ENCODE data around the gene C15orf40. TPM values are rescaled to one million over a fixed set of nuclear protein-coding genes. Genes with fewer than 3 reads are reported as not detected.

Gene C15orf40
- total and polyA plus RNA-seq, 9 donors, result 8.4 to 27.4 (median 18.0) TPM

Other genes with a start within 250 kb of the C15orf40 start
- under 1 TPM in 1 of 7 donors, not detected in 6; 0.05 TPM for gene FSD2, start 205.6 kb downstream of the C15orf40 start, total RNA-seq
- gene FSD2, start 205.6 kb downstream of the C15orf40 start, polyA plus RNA-seq, result under 1 TPM in 1 of 2 donors, not detected in 1; 0.01 TPM
- gene WHAMM, start 202.0 kb downstream of the C15orf40 start, total RNA-seq, result 10 to 100 TPM in 1 of 7 donors, 1 to 10 TPM in 6; 7.6 to 12.5 (median 8.5) TPM
- 10 to 100 TPM in 1 of 2 donors, 1 to 10 TPM in 1; 6.5 to 10.2 TPM for gene WHAMM, start 202.0 kb downstream of the C15orf40 start, polyA plus RNA-seq
- gene HOMER2, start 58.9 kb downstream of the C15orf40 start, total RNA-seq, result 10 to 100 TPM in 5 of 7 donors, 1 to 10 TPM in 2; 3.0 to 60.8 (median 15.4) TPM
- gene HOMER2, start 58.9 kb downstream of the C15orf40 start, polyA plus RNA-seq, result 1 to 10 TPM; 3.5 to 6.4 TPM
- gene RAMAC, start 25.4 kb downstream of the C15orf40 start, total RNA-seq, result 10 to 100 TPM; 17.2 to 23.9 (median 21.2) TPM
- gene RAMAC, start 25.4 kb downstream of the C15orf40 start, polyA plus RNA-seq, result 10 to 100 TPM; 20.9 to 25.1 TPM
- 10 to 100 TPM; 39.2 to 85.5 (median 44.4) TPM for gene BTBD1, start 55.6 kb upstream of the C15orf40 start, total RNA-seq
- gene BTBD1, start 55.6 kb upstream of the C15orf40 start, polyA plus RNA-seq, result 10 to 100 TPM; 24.3 to 44.9 TPM
- 1 to 10 TPM in 6 of 7 donors, under 1 TPM in 1; 0.76 to 5.9 (median 2.7) TPM for gene TM6SF1, start 96.0 kb upstream of the C15orf40 start, total RNA-seq
- 1 to 10 TPM; 3.4 to 4.9 TPM for gene TM6SF1, start 96.0 kb upstream of the C15orf40 start, polyA plus RNA-seq
- gene HDGFL3, start 196.2 kb upstream of the C15orf40 start, total RNA-seq, result 10 to 100 TPM; 26.0 to 67.6 (median 52.6) TPM
- gene HDGFL3, start 196.2 kb upstream of the C15orf40 start, polyA plus RNA-seq, result 10 to 100 TPM; 24.7 to 53.0 TPM

Measured in ovary (tissue), 9 donors.